Neural progenitor cell (in vitro differentiated cells): ENCODE results near the gene DNAL4. TPM values are rescaled to one million over a fixed set of nuclear protein-coding genes. Genes with fewer than 3 reads are reported as not detected.

Source experiments
- DNase-seq: peaks from one replicate; pipeline ENCODE4 v3.0.0-alpha.2; 2016; ENCODE audit warnings: low spot score
- H2AFZ ChIP-seq: fragments of 200-600 bp; sonication (generic); replicated peaks from 2 replicates; pipeline ENCODE4 v1.6.1; 2016; ENCODE audit warnings: antibody characterized with exemption
- H3F3A ChIP-seq: fragments of 200-600 bp; sonication (generic); 2 replicates; pipeline ENCODE4 v1.6.1; 2016; ENCODE audit warnings: antibody characterized with exemption, low read depth
- H3K27ac ChIP-seq: fragments of 200-600 bp; sonication (generic); 2 replicates; pipeline ENCODE4 v1.5.1; 2016; ENCODE audit warnings: mild to moderate bottlenecking
- H3K27me3 ChIP-seq: fragments of 200-600 bp; sonication (generic); 2 replicates; pipeline ENCODE4 v1.6.1; 2016; ENCODE audit warnings: mild to moderate bottlenecking, moderate library complexity
- H3K36me3 ChIP-seq: fragments of 200-600 bp; sonication (generic); 2 replicates; pipeline ENCODE4 v1.5.1; 2016
- H3K4me1 ChIP-seq: fragments of 200-600 bp; sonication (generic); 2 replicates; pipeline ENCODE4 v1.6.1; 2016; ENCODE audit warnings: mixed run types
- H3K4me2 ChIP-seq: fragments of 200-600 bp; sonication (generic); 2 replicates; pipeline ENCODE4 v1.6.1; 2016
- H3K4me3 ChIP-seq: fragments of 200-600 bp; sonication (generic); 2 replicates; pipeline ENCODE4 v1.5.1; 2016
- H3K79me2 ChIP-seq: fragments of 200-600 bp; sonication (generic); 2 replicates; pipeline ENCODE4 v1.6.1; 2016; ENCODE audit warnings: low read depth
- H3K9ac ChIP-seq: fragments of 200-600 bp; sonication (generic); 2 replicates; pipeline ENCODE4 v1.6.1; 2016
- H3K9me3 ChIP-seq: fragments of 200-600 bp; sonication (generic); 2 replicates; pipeline ENCODE4 v1.5.1; 2016; ENCODE audit warnings: low read depth
- H4K20me1 ChIP-seq: fragments of 200-600 bp; sonication (generic); 2 replicates; pipeline ENCODE4 v1.6.1; 2016; ENCODE audit warnings: low read depth
- H3K27ac Mint-ChIP-seq: 3 replicates; pipeline ENCODE4 v1.8.0; 2021; ENCODE audit warnings: mixed read lengths
- H3K27me3 Mint-ChIP-seq: 2 replicates; pipeline ENCODE4 v1.8.0; 2022; ENCODE audit warnings: low read depth, mild to moderate bottlenecking, inconsistent platforms, moderate library complexity, mixed read lengths; ENCODE audit not compliant: insufficient read depth
- H3K36me3 Mint-ChIP-seq: 3 replicates; pipeline ENCODE4 v1.8.0; 2021; ENCODE audit warnings: mixed read lengths
- H3K4me1 Mint-ChIP-seq: 3 replicates; pipeline ENCODE4 v1.8.0; 2021; ENCODE audit warnings: mixed read lengths
- H3K4me3 Mint-ChIP-seq: 3 replicates; pipeline ENCODE4 v1.8.0; 2021; ENCODE audit warnings: mild to moderate bottlenecking, moderate library complexity, mixed read lengths
- H3K9me3 Mint-ChIP-seq: 3 replicates; pipeline ENCODE4 v1.8.0; 2020; ENCODE audit warnings: mixed read lengths
- EZH2 ChIP-seq: fragments of 200-600 bp; sonication (generic); IDR thresholded peaks from 2 replicates; pipeline ENCODE4 v1.6.1; 2017; ENCODE audit warnings: antibody characterized with exemption, mild to moderate bottlenecking, moderate library complexity
- EZH2phosphoT487 ChIP-seq: fragments of 200-600 bp; sonication (generic); IDR thresholded peaks from 2 replicates; pipeline ENCODE4 v1.6.1; 2017; ENCODE audit warnings: antibody characterized with exemption
- total RNA-seq: library from RNA; depleted of rRNA; stranded (reverse); fragments of >200 nt; gene quantifications from 2 replicates; pipeline ENCODE4 v1.2.3, GENCODE V29; 2015; ENCODE audit warnings: low replicate concordance
- TF ChIP-seq, protein P1 (sequence below): fragments of 200-600 bp; sonication (generic); IDR thresholded peaks from 2 replicates; pipeline ENCODE4 v1.5.1; 2017; ENCODE audit warnings: antibody characterized with exemption, mild to moderate bottlenecking

The DNAL4 gene
- total RNA-seq, 1 donor from 2014 or later, result 10.7 TPM

DNA sequence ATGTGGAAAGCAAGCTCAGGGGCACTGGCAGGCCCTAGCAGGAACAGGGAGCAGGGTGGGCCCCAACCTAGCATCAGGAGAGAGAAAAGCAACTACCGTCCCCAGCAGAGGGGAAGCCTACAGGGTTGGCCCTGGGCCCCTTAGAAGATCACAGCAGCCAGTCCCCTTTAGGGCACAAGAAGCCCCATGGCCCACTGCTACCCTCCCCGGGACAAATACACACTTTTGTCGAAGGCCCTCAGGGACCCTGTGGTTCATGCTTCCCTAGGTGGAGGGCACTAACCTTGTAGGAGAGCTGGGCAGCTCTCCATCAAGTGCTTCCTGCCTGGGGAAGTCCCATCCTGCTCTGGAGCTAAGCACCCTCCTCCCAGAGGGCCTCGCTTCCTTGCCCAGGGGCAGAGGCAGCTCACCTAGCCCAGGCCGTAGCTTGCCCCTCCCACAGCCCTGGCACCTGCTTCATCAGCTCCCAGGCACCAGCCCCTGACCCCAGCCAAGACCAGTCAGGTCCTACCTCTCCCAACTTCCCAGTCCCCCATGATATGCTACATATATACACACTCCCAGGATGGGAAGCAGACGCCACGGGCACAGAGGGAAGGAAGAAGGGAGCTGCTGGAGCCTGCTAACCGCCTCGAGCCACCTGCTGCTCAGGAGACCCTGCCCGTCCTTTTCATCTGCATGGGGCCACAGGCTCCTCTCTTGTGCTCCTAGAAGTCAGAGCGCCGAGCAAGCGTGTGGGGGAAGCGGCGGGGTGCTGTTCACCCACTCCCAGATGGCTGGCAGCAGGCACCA is 58.3 kb downstream of the DNAL4 start:
- Histone ChIP-seq H3K9me3 (no peaks in the 10 kb centered on the region), H3K4me1 (no peaks in the 10 kb centered on the region), H3K4me3 (no peak overlapping the region), H4K20me1 (peaks cover 10% of the 10 kb centered on the region), H3K79me2 (no peaks in the 10 kb centered on the region), H2AFZ (no peak overlapping the region), H3F3A (peaks cover 3% of the 10 kb centered on the region), H3K27me3 (no peaks in the 10 kb centered on the region), H3K27ac (no peak overlapping the region), H3K36me3 (no peaks in the 10 kb centered on the region), H3K9ac (no peak overlapping the region), H3K4me2 (no peak overlapping the region)
- TF ChIP-seq EZH2phosphoT487 (no peak), EZH2 (no peak)
- TF ChIP-seq, protein P1, sequence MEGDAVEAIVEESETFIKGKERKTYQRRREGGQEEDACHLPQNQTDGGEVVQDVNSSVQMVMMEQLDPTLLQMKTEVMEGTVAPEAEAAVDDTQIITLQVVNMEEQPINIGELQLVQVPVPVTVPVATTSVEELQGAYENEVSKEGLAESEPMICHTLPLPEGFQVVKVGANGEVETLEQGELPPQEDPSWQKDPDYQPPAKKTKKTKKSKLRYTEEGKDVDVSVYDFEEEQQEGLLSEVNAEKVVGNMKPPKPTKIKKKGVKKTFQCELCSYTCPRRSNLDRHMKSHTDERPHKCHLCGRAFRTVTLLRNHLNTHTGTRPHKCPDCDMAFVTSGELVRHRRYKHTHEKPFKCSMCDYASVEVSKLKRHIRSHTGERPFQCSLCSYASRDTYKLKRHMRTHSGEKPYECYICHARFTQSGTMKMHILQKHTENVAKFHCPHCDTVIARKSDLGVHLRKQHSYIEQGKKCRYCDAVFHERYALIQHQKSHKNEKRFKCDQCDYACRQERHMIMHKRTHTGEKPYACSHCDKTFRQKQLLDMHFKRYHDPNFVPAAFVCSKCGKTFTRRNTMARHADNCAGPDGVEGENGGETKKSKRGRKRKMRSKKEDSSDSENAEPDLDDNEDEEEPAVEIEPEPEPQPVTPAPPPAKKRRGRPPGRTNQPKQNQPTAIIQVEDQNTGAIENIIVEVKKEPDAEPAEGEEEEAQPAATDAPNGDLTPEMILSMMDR, result no peak
- peaks cover 4% of the 10 kb centered on the region for H3K27me3 Mint-ChIP-seq
- DNase-seq, result no peak
- H3K36me3 Mint-ChIP-seq, result peaks cover 10% of the 10 kb centered on the region
- peak overlapping the region; percentile 46 for H3K27ac Mint-ChIP-seq
- no peaks in the 10 kb centered on the region for H3K4me1 Mint-ChIP-seq
- H3K9me3 Mint-ChIP-seq, result no peaks in the 10 kb centered on the region
- H3K4me3 Mint-ChIP-seq, result no peak overlapping the region

DNA sequence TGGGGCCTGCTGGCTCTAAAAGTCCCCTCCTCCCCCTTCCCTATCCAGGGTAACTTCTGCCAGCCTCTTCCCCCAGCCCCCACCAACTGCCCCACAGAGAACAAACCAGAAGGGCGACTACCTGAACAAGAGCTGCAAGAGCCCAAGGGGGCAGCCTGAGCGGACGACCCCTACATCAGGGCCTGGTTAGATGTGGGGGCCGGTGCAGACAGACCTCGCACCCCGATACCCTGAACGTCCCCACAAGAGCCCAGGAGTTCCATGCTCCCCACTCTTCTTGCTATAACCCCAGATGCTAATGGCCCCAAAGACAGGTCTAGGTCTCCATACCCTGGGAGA is 58.8 kb downstream of the DNAL4 start:
- H3K9ac ChIP-seq, result no peak overlapping the region
- TF ChIP-seq, protein P1, result no peak
- TF ChIP-seq EZH2, result no peak
- H3K4me3 Mint-ChIP-seq, result no peak overlapping the region
- H3K4me1 Mint-ChIP-seq, result no peaks in the 10 kb centered on the region
- no peaks in the 10 kb centered on the region for H3K9me3 Mint-ChIP-seq
- H3K36me3 ChIP-seq, result no peaks in the 10 kb centered on the region
- H3K4me2 ChIP-seq, result no peak overlapping the region
- H3F3A ChIP-seq, result peaks cover 3% of the 10 kb centered on the region
- no peak overlapping the region for H3K27ac ChIP-seq
- no peak overlapping the region for H2AFZ ChIP-seq
- H4K20me1 ChIP-seq, result peaks cover 10% of the 10 kb centered on the region
- peaks cover 10% of the 10 kb centered on the region for H3K36me3 Mint-ChIP-seq
- peaks cover 4% of the 10 kb centered on the region for H3K27me3 Mint-ChIP-seq
- H3K27ac Mint-ChIP-seq, result no peak overlapping the region
- H3K9me3 ChIP-seq, result no peaks in the 10 kb centered on the region
- no peaks in the 10 kb centered on the region for H3K79me2 ChIP-seq
- H3K27me3 ChIP-seq, result no peaks in the 10 kb centered on the region
- no peaks in the 10 kb centered on the region for H3K4me1 ChIP-seq
- no peak for DNase-seq
- no peak overlapping the region for H3K4me3 ChIP-seq

DNA sequence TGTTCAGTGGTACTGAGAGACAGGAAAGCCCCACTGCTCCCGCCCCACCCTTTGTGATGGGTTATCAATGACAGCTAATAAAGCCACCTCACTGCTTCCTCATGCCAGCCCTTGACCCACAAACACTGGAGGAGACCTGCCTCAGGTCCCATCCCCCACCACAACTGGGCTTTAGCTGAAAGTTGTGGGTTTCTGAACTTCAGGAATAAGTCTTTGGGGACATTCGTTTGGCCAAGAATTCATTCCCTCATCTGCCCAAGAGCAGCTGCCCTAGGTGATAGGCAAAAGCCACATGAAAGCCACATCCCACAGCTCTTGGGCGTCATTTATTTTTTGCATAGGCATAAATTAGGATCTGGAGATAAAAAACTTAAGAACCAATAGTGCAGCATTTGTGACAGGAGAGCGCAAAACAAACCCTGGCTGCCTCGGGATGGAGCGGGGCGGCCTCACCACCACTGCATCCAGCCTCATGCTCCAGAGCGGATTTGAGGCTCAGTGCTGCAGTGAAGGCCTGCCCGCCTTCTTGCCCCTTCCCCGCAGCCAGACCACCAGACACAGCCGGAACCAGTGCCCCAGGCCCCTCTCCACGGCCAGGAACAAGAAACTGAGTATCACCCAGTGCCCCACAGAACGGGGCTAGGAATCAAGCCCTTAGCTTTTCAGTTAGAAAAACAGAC is 59.4 kb downstream of the DNAL4 start:
- no peak for DNase-seq
- Histone ChIP-seq H3K27me3 (no peaks in the 10 kb centered on the region), H3K4me3 (no peak overlapping the region), H3K4me2 (no peak overlapping the region), H2AFZ (no peak overlapping the region), H3K36me3 (no peaks in the 10 kb centered on the region), H3K9ac (no peak overlapping the region), H4K20me1 (peaks cover 10% of the 10 kb centered on the region), H3K4me1 (no peaks in the 10 kb centered on the region), H3K9me3 (no peaks in the 10 kb centered on the region), H3K27ac (no peak overlapping the region), H3F3A (peaks cover 3% of the 10 kb centered on the region), H3K79me2 (no peaks in the 10 kb centered on the region)
- TF ChIP-seq, protein P1, result no peak
- TF ChIP-seq EZH2phosphoT487 (no peak), EZH2 (no peak)
- Mint-ChIP-seq H3K4me3 (no peak overlapping the region), H3K27ac (no peak overlapping the region), H3K9me3 (no peaks in the 10 kb centered on the region), H3K36me3 (peaks cover 10% of the 10 kb centered on the region), H3K4me1 (no peaks in the 10 kb centered on the region), H3K27me3 (peaks cover 4% of the 10 kb centered on the region)
